Breast epithelium (tissue), 3 donors: ENCODE data around the gene MIER1.

ENCODE experiments used
- CTCF ChIP-seq, 3 donors: fragments of 450-650 bp; IDR thresholded peaks; one replicate each; pipeline ENCODE4 v1.5.1; 2016 to 2017; ENCODE audit warnings: antibody characterized with exemption in 3 of 3, mild to moderate bottlenecking in 3 of 3, moderate library complexity in 3 of 3
- POLR2A ChIP-seq: fragments of 450-650 bp; IDR thresholded peaks from one replicate; pipeline ENCODE4 v1.6.1; 2016; ENCODE audit warnings: antibody characterized with exemption, mild to moderate bottlenecking, moderate library complexity
- POLR2AphosphoS5 ChIP-seq, 3 donors: sonication (generic); formaldehyde crosslinking; IDR thresholded peaks; one replicate each; pipeline ENCODE4 v1.6.1; 2017; ENCODE audit warnings: antibody characterized with exemption in 3 of 3

- TF ChIP-seq POLR2AphosphoS5 (IDR thresholded peaks at IDR 0.05) (no peak), CTCF (IDR thresholded peaks at IDR 0.05) (no peak), POLR2A (no peak)
These were observed 33.1 kb downstream of the MIER1 start for GRCh38 chr1:66957938-66958337.
